ENCODE measurements around the gene HS2ST1.

- TF ChIP-seq CTCF (conservative IDR thresholded peaks at IDR 0.05; ENCODE audit: low read depth in 2 of 2) (no peak), ZNF114 (CRISPR knock-in tag; IDR thresholded peaks at IDR 0.05) (no peak), CREB1 (CRISPR knock-in tag; IDR thresholded peaks at IDR 0.05; ENCODE audit: low read depth) (no peak), EZH2 (IDR thresholded peaks at IDR 0.05; ENCODE audit: low read depth, unreplicated experiment) (no peak)
Measured at GRCh38 chr1:86981482-86982213, 67.2 kb downstream of the HS2ST1 start.
